GM19193 (cell line): ENCODE results near the gene PKN2.

Experiments
- POLR2A ChIP-seq: IDR thresholded peaks from 4 replicates; pipeline ENCODE4 v1.6.1; 2011; ENCODE audit not compliant: insufficient read depth, insufficient read length; ENCODE audit errors: extremely low read depth

Gene PKN2

GRCh38 chr1:88683541-88684481 lies at the start of gene PKN2:
Gene PKN2, plus strand, starts transcription at chr1:88684273. Its CDS starts 308 bp downstream, at chr1:88684581.
- peak; percentile 95 for TF ChIP-seq POLR2A

GRCh38 chr1:88634538-88634937 lies 49.5 kb upstream of the PKN2 start:
- TF ChIP-seq POLR2A: no peak

- TF ChIP-seq POLR2A: no peak
Observed at GRCh38 chr1:88640060-88640459, 44.0 kb upstream of the PKN2 start.

- no peak for TF ChIP-seq POLR2A
Observed at GRCh38 chr1:88645886-88646285, 38.2 kb upstream of the PKN2 start.

GRCh38 chr1:88646476-88647248 lies 37.4 kb upstream of the PKN2 start:
- no peak for TF ChIP-seq POLR2A

- no peak for TF ChIP-seq POLR2A
Observed at GRCh38 chr1:88647249-88647645, 36.8 kb upstream of the PKN2 start.

GRCh38 chr1:88647749-88648415 lies 36.2 kb upstream of the PKN2 start:
- TF ChIP-seq POLR2A: no peak

GRCh38 chr1:88648706-88649105 lies 35.4 kb upstream of the PKN2 start:
- TF ChIP-seq POLR2A: no peak

- no peak for TF ChIP-seq POLR2A
Observed at GRCh38 chr1:88649932-88650331, 34.1 kb upstream of the PKN2 start.

- TF ChIP-seq POLR2A: no peak
Observed at GRCh38 chr1:88650676-88651418, 33.2 kb upstream of the PKN2 start.

GRCh38 chr1:88655140-88655539 lies 28.9 kb upstream of the PKN2 start:
- TF ChIP-seq POLR2A: no peak

- no peak for TF ChIP-seq POLR2A
Observed at GRCh38 chr1:88655685-88656299, 28.3 kb upstream of the PKN2 start.

GRCh38 chr1:88658419-88658818 lies 25.7 kb upstream of the PKN2 start:
- TF ChIP-seq POLR2A: no peak

- TF ChIP-seq POLR2A: no peak
Observed at GRCh38 chr1:88659552-88659951, 24.5 kb upstream of the PKN2 start.
